ENCODE measurements around the gene ANKRD17. TPM values are rescaled to one million over a fixed set of nuclear protein-coding genes. Genes with fewer than 3 reads are reported as not detected.

Gene ANKRD17
- total RNA-seq, 1 experiment from 2014 or later: 62.1 TPM

DNA sequence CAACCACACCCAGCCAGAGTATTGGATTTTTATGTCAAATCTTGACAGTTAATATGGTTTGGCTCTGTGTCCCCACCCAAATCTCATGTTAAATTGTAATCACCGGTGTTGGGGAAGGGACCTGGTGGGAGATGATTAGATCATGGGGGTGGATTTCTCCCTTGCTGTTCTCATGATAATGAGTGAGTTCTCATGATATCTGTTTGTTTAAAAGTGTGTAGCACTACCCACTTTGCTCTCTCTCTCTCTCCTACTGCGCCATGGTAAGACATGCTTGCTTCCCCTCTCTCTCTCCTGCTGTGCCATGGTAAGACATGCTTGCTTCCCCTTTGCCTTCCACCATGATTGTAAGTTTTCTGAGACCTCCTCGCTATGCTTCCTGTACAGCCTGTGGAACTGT is 102.2 kb downstream of the ANKRD17 start (continued):
- TF ChIP-seq, protein P1, sequence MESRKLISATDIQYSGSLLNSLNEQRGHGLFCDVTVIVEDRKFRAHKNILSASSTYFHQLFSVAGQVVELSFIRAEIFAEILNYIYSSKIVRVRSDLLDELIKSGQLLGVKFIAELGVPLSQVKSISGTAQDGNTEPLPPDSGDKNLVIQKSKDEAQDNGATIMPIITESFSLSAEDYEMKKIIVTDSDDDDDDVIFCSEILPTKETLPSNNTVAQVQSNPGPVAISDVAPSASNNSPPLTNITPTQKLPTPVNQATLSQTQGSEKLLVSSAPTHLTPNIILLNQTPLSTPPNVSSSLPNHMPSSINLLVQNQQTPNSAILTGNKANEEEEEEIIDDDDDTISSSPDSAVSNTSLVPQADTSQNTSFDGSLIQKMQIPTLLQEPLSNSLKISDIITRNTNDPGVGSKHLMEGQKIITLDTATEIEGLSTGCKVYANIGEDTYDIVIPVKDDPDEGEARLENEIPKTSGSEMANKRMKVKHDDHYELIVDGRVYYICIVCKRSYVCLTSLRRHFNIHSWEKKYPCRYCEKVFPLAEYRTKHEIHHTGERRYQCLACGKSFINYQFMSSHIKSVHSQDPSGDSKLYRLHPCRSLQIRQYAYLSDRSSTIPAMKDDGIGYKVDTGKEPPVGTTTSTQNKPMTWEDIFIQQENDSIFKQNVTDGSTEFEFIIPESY (IDR thresholded peaks at IDR 0.05; ENCODE audit: extremely low read depth, insufficient replicate concordance, low read length): no peak
- TF ChIP-seq POLR2AphosphoS5 (IDR thresholded peaks at IDR 0.05; ENCODE audit: low read depth, low read length): no peak

DNA sequence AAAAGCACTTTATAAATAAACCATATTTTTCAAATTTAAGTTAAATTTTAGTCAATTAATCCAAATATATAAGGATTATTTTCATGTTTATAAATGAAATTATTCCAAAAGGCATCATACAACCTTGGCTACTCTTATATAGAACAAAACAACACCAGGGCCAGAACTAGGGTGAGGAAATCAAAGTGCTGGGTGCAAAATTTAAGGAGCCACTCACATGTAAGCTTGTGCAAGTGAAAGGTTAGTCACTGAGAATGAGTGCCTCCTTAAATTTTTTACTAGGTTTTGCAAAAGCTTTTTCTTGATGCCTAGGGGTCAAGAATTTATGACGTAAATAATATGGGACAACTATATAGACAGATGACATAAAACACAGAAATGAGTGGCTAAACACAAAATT is 105.7 kb downstream of the ANKRD17 start:
- no peaks in the 10 kb centered on the region for H3K9me2 ChIP-seq (ENCODE audit: insufficient read depth)
- no peak overlapping the region for H2AFZ ChIP-seq (ENCODE audit: low read depth, low read length, poor library complexity, severe bottlenecking)
- H3K27me3 ChIP-seq (ENCODE audit: insufficient read depth, low read length): no peaks in the 10 kb centered on the region
- H3K4me1 ChIP-seq (ENCODE audit: control insufficient read depth in 1 of 2, insufficient read depth in 2 of 2, low read length in 2 of 2): no peaks in the 10 kb centered on the region
- peaks cover 26 to 33% of the 10 kb centered on the region in 2 experiments; a peak in 3 of 4 replicates for H3K36me3 ChIP-seq (ENCODE audit: control insufficient read depth in 1 of 2, insufficient read depth in 2 of 2, low read length in 2 of 2)
- BruUV-seq (replicated peaks): no TSS peak
- CTCF ChIA-PET: no interaction called here
- no peak overlapping the region for H3K4me3 ChIP-seq (replicated peaks in 1 of 2; ENCODE audit: low read depth in 1 of 2, low read length in 2 of 2)
- H3K79me2 ChIP-seq (ENCODE audit: insufficient read depth, low read length): peaks cover 46% of the 10 kb centered on the region
- no peak for ATAC-seq
- no peak overlapping the region for H3K27ac ChIP-seq (ENCODE audit: low read depth, low read length)
- POLR2A ChIA-PET: no interaction called here
- no peaks in the 10 kb centered on the region for H3K9me3 ChIP-seq (ENCODE audit: control insufficient read depth in 1 of 2, insufficient read depth in 1 of 2, low read depth in 1 of 2, low read length in 2 of 2)
- RAD21 ChIA-PET (ENCODE audit: low non-redundant PET in 1 of 2, low total read pairs in 2 of 2, uncharacterized antibody in 2 of 2, unreplicated experiment in 2 of 2): no interaction called here
- intact Hi-C loops (cut with micrococcal nuclease): no loop called here
- no peak overlapping the region for H3K9ac ChIP-seq (ENCODE audit: low read length)
- H4K20me1 ChIP-seq (ENCODE audit: insufficient read depth): peaks cover 13% of the 10 kb centered on the region; the same call in 1 of the 2 replicates
- no peak for DNase-seq (ENCODE audit: low read depth, low spot score)
- H3K4me2 ChIP-seq (ENCODE audit: low read length): no peak overlapping the region
- TF ChIP-seq YY1 (IDR thresholded peaks at IDR 0.05; ENCODE audit: extremely low read depth, insufficient replicate concordance, low read depth, low read length) (no peak), JUND (IDR thresholded peaks at IDR 0.05) (no peak), SRF (IDR thresholded peaks at IDR 0.05; ENCODE audit: low read depth) (no peak), FOSL1 (IDR thresholded peaks at IDR 0.05; ENCODE audit: low read depth) (no peak), ZFX (IDR thresholded peaks at IDR 0.05) (no peak), POLR2A (IDR thresholded peaks at IDR 0.05; ENCODE audit: borderline replicate concordance, extremely low read depth, insufficient read depth, insufficient read length) (no peak), POLR2AphosphoS5 (IDR thresholded peaks at IDR 0.05; ENCODE audit: low read depth, low read length) (no peak), CBX3 (IDR thresholded peaks at IDR 0.05; ENCODE audit: low read depth) (no peak), ZNF274 (IDR thresholded peaks at IDR 0.05; ENCODE audit: low read depth, low read length) (no peak), SP1 (IDR thresholded peaks at IDR 0.05; ENCODE audit: low read depth) (no peak), EGR1 (IDR thresholded peaks at IDR 0.05; ENCODE audit: low read depth) (no peak), EZH2phosphoT487 (IDR thresholded peaks at IDR 0.05; ENCODE audit: borderline replicate concordance) (no peak)
- TF ChIP-seq, protein P2, sequence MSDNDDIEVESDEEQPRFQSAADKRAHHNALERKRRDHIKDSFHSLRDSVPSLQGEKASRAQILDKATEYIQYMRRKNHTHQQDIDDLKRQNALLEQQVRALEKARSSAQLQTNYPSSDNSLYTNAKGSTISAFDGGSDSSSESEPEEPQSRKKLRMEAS (IDR thresholded peaks at IDR 0.05): no peak
- TF ChIP-seq, protein P1 (IDR thresholded peaks at IDR 0.05; ENCODE audit: extremely low read depth, insufficient replicate concordance, low read length): no peak
- TF ChIP-seq, protein P3, sequence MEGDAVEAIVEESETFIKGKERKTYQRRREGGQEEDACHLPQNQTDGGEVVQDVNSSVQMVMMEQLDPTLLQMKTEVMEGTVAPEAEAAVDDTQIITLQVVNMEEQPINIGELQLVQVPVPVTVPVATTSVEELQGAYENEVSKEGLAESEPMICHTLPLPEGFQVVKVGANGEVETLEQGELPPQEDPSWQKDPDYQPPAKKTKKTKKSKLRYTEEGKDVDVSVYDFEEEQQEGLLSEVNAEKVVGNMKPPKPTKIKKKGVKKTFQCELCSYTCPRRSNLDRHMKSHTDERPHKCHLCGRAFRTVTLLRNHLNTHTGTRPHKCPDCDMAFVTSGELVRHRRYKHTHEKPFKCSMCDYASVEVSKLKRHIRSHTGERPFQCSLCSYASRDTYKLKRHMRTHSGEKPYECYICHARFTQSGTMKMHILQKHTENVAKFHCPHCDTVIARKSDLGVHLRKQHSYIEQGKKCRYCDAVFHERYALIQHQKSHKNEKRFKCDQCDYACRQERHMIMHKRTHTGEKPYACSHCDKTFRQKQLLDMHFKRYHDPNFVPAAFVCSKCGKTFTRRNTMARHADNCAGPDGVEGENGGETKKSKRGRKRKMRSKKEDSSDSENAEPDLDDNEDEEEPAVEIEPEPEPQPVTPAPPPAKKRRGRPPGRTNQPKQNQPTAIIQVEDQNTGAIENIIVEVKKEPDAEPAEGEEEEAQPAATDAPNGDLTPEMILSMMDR (IDR thresholded peaks at IDR 0.05 in 2 of 3, conservative IDR thresholded peaks at IDR 0.05 in 1 of 3; ENCODE audit: borderline replicate concordance in 1 of 3, insufficient read depth in 1 of 3, low read depth in 2 of 3, low read length in 2 of 3): no peak
- TF ChIP-seq, protein P4, sequence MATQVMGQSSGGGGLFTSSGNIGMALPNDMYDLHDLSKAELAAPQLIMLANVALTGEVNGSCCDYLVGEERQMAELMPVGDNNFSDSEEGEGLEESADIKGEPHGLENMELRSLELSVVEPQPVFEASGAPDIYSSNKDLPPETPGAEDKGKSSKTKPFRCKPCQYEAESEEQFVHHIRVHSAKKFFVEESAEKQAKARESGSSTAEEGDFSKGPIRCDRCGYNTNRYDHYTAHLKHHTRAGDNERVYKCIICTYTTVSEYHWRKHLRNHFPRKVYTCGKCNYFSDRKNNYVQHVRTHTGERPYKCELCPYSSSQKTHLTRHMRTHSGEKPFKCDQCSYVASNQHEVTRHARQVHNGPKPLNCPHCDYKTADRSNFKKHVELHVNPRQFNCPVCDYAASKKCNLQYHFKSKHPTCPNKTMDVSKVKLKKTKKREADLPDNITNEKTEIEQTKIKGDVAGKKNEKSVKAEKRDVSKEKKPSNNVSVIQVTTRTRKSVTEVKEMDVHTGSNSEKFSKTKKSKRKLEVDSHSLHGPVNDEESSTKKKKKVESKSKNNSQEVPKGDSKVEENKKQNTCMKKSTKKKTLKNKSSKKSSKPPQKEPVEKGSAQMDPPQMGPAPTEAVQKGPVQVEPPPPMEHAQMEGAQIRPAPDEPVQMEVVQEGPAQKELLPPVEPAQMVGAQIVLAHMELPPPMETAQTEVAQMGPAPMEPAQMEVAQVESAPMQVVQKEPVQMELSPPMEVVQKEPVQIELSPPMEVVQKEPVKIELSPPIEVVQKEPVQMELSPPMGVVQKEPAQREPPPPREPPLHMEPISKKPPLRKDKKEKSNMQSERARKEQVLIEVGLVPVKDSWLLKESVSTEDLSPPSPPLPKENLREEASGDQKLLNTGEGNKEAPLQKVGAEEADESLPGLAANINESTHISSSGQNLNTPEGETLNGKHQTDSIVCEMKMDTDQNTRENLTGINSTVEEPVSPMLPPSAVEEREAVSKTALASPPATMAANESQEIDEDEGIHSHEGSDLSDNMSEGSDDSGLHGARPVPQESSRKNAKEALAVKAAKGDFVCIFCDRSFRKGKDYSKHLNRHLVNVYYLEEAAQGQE (IDR thresholded peaks at IDR 0.05; ENCODE audit: low read depth): no peak
